Measurements from ENCODE around the gene UBN2. TPM values are rescaled to one million over a fixed set of nuclear protein-coding genes. Genes with fewer than 3 reads are reported as not detected.

The UBN2 gene
- total RNA-seq, 4 donors from 2014 or later: 9.1 to 18.5 (median 12.5) TPM

DNA sequence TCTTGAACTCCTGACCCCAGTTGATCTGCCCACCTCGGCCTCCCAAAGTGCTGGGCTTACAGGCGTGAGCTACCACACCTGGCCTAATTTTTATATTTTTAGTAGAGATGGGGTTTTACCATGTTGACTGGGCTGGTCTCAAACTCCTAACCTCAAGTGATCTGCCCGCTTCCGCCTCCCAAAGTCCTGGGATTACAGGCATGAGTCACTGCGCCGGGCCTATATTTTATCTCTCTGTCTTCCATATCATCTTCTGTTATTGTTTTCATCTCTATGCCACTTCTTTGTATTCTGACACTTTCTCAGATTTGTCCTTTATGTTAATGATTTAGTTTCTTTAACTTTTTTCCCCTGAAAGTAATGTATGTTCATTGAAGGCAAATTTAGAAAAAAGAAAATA is 55.1 kb downstream of the UBN2 start:
- Histone ChIP-seq H3K27me3 (no peaks in the 10 kb centered on the region), H3K4me3 (no peak overlapping the region)

DNA sequence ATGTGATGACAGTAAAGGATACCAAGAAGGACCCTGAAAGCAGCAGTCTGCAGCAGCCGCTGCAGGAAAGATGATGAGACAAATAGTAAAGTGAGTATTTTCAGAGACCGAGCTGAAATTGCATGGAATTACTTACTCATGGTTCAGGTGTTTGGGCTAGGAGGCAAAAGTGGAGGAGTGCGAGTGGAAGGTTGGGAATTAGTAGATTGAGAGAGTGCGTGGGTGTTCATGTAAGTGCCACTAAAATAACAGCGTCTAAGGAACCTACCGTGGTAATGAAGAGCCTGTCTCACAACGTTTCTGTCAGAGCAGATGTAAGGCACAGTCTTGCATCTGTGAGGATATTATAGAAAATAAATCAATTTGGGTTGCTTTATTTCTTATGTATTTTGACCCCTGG is 61.8 kb downstream of the UBN2 start:
- no peak overlapping the region for H3K4me3 ChIP-seq
- TF ChIP-seq EP300 (IDR thresholded peaks at IDR 0.05): no peak
- TF ChIP-seq POLR2A (IDR thresholded peaks at IDR 0.05): no peak
- TF ChIP-seq, protein P1, sequence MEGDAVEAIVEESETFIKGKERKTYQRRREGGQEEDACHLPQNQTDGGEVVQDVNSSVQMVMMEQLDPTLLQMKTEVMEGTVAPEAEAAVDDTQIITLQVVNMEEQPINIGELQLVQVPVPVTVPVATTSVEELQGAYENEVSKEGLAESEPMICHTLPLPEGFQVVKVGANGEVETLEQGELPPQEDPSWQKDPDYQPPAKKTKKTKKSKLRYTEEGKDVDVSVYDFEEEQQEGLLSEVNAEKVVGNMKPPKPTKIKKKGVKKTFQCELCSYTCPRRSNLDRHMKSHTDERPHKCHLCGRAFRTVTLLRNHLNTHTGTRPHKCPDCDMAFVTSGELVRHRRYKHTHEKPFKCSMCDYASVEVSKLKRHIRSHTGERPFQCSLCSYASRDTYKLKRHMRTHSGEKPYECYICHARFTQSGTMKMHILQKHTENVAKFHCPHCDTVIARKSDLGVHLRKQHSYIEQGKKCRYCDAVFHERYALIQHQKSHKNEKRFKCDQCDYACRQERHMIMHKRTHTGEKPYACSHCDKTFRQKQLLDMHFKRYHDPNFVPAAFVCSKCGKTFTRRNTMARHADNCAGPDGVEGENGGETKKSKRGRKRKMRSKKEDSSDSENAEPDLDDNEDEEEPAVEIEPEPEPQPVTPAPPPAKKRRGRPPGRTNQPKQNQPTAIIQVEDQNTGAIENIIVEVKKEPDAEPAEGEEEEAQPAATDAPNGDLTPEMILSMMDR (IDR thresholded peaks at IDR 0.05): no peak
- no peak for TF ChIP-seq POLR2AphosphoS5 (IDR thresholded peaks at IDR 0.05)
- no peaks in the 10 kb centered on the region for H3K4me1 ChIP-seq
- no peaks in the 10 kb centered on the region for H3K27me3 ChIP-seq
- no peaks in the 10 kb centered on the region for H3K9me3 ChIP-seq
- ATAC-seq: no peak
- peaks cover 0 to 62% of the 10 kb centered on the region in 2 donors for H3K36me3 ChIP-seq
- H3K27ac ChIP-seq: no peak overlapping the region
- WGBS, 2 donors (ENCODE audit: low coverage in 1 of 2): 86 to 88% methylated on average over 7 of the region's 7 CpGs

More for the DNA sequence above, 55.1 kb downstream of the UBN2 start:
- Histone ChIP-seq H3K4me1 (no peaks in the 10 kb centered on the region), H3K9me3 (no peaks in the 10 kb centered on the region), H3K36me3 (peaks cover 13 to 58% of the 10 kb centered on the region in 2 donors), H3K27ac (no peak overlapping the region)
- TF ChIP-seq POLR2AphosphoS5 (IDR thresholded peaks at IDR 0.05) (no peak), EP300 (IDR thresholded peaks at IDR 0.05) (no peak), POLR2A (IDR thresholded peaks at IDR 0.05) (no peak)
- TF ChIP-seq, protein P1 (IDR thresholded peaks at IDR 0.05): no peak
- WGBS, 2 donors (ENCODE audit: low coverage in 1 of 2): 89 to 95% methylated on average over 4 to 6 of the region's 6 CpGs
- no peak for ATAC-seq

DNA sequence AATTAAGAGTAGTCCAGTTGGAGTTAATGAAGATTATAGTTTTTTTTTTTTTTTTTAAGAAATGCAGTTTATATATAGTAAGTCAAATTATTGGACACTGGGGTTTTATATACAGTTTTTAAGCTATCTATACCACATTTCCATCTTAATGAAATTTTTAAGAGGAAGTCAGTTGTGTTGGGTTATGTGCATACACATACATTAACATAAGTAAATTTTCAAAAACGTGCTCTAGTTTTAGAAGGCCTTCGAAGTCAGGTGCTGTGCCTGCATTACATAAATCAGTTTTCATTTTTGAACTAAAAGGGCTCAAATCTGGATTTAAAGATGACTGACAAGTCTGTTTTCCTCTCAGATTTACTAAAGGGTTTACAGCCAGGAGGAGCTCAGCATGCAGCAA is 62.5 kb downstream of the UBN2 start:
- 86 to 89% methylated on average over 2 of the region's 2 CpGs for WGBS, 2 donors (ENCODE audit: low coverage in 1 of 2)
- ATAC-seq: no peak
- TF ChIP-seq POLR2AphosphoS5 (IDR thresholded peaks at IDR 0.05) (no peak), POLR2A (IDR thresholded peaks at IDR 0.05) (no peak), EP300 (IDR thresholded peaks at IDR 0.05) (no peak)
- TF ChIP-seq, protein P1 (IDR thresholded peaks at IDR 0.05): no peak

DNA sequence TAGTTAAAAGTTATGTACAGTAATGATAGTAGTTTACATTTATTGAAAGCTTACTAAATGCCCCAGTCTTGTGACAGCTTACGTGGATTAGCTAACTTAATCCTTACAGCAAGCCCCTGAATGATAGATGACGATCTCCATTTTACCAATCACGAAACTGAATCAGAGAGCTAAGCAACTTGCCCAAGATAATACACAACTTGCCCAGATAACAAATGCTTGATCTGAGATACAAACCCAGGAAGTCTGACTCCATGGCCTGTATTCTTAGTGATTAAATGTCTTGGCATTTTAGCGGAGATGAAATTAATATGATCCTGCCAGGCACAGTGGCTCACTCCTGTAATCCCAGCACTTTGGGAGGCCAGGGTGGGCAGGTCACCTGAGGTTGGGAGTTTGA is 63.2 kb downstream of the UBN2 start:
- no peak overlapping the region for H3K27ac ChIP-seq
- H3K9me3 ChIP-seq: no peaks in the 10 kb centered on the region
- H3K4me3 ChIP-seq: no peak overlapping the region
- H3K27me3 ChIP-seq: no peaks in the 10 kb centered on the region
- 85 to 100% methylated on average over 2 to 4 of the region's 4 CpGs for WGBS, 2 donors (ENCODE audit: low coverage in 1 of 2)
- no peaks in the 10 kb centered on the region for H3K4me1 ChIP-seq
- TF ChIP-seq POLR2A (IDR thresholded peaks at IDR 0.05) (no peak), POLR2AphosphoS5 (IDR thresholded peaks at IDR 0.05) (no peak), EP300 (IDR thresholded peaks at IDR 0.05) (no peak)
- TF ChIP-seq, protein P1 (IDR thresholded peaks at IDR 0.05): no peak
- no peak for ATAC-seq
- H3K36me3 ChIP-seq: peaks cover 0 to 70% of the 10 kb centered on the region in 2 donors

More for the DNA sequence above, 62.5 kb downstream of the UBN2 start:
- Histone ChIP-seq H3K27ac (no peak overlapping the region), H3K9me3 (no peaks in the 10 kb centered on the region), H3K27me3 (no peaks in the 10 kb centered on the region), H3K36me3 (peaks cover 0 to 64% of the 10 kb centered on the region in 2 donors), H3K4me3 (no peak overlapping the region), H3K4me1 (no peaks in the 10 kb centered on the region)

DNA sequence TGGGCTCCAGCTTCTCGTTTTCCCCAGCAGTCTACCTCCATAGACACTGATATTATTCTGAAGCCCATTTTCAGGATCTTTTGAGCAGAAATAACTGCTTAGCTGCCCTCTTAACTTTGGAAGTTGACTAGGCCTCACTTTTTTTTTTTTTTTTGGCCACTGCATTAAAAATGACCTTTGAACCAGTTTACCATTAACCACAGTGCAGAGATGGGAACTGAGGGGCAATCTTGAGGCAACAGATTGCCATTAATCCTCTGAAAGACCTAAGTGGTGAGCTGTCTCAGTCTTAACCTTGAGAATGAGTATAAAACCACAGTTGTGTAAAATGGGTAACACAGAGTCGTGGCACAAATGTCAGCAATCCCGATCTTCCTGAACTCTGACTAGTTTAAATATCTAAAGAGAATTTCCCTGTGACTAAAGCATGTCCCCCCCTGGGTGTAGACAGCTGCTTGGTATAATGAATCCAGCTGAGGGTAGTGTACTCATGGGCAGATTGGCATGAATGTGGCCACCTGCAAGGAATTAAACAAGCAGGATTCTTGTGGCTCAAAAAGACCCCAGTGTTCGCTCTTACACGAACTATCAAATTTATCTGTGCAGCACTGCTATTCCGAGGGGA is 64.0 kb downstream of the UBN2 start:
- Histone ChIP-seq H3K27me3 (no peaks in the 10 kb centered on the region), H3K27ac (no peak overlapping the region), H3K9me3 (no peaks in the 10 kb centered on the region), H3K4me3 (no peak overlapping the region), H3K4me1 (no peaks in the 10 kb centered on the region), H3K36me3 (peaks cover 0 to 70% of the 10 kb centered on the region in 2 donors)
- TF ChIP-seq, protein P1 (IDR thresholded peaks at IDR 0.05): no peak
- no peak for TF ChIP-seq POLR2AphosphoS5 (IDR thresholded peaks at IDR 0.05)
- no peak for TF ChIP-seq POLR2A (IDR thresholded peaks at IDR 0.05)
- TF ChIP-seq EP300 (IDR thresholded peaks at IDR 0.05): no peak
- WGBS, 2 donors (ENCODE audit: low coverage in 1 of 2): 77 to 87% methylated on average over 3 to 6 of the region's 6 CpGs
- ATAC-seq: no peak
